GM12872 (cell line): ENCODE data around the gene SPRR2B.

Experiments
- CTCF ChIP-seq: IDR thresholded peaks from 3 replicates; pipeline ENCODE4 v1.5.1; 2011; ENCODE audit warnings: low read depth, mild to moderate bottlenecking, low read length, moderate library complexity; ENCODE audit not compliant: insufficient read depth

Gene SPRR2B

GRCh38 chr1:153028766-153029165 lies 42.6 kb downstream of the SPRR2B start:
- no peak for TF ChIP-seq CTCF

- no peak for TF ChIP-seq CTCF
These were observed 45.6 kb downstream of the SPRR2B start for GRCh38 chr1:153025797-153026196.

- no peak for TF ChIP-seq CTCF
These were observed 47.0 kb downstream of the SPRR2B start for GRCh38 chr1:153024413-153024812.

- no peak for TF ChIP-seq CTCF
These were observed 48.3 kb downstream of the SPRR2B start for GRCh38 chr1:153023109-153023508.
